ENCODE data around the gene DMBX1.

The DMBX1 gene

GRCh38 chr1:46490406-46490655 lies 695 bp downstream of the DMBX1 start:
- Histone ChIP-seq H3K36me3 (ENCODE audit: control insufficient read depth in 2 of 2, insufficient read depth in 2 of 2, low read length in 2 of 2) (no peaks in the 10 kb centered on the region), H3K4me3 (ENCODE audit: low read length in 2 of 2) (peak overlapping the region in 1 of 2 donors; percentile 55), H3K9me3 (ENCODE audit: control insufficient read depth in 2 of 2, low read length in 2 of 2) (no peaks in the 10 kb centered on the region), H3K27ac (ENCODE audit: low read depth in 2 of 2, low read length in 2 of 2) (no peak overlapping the region), H3K4me1 (ENCODE audit: control insufficient read depth in 2 of 2, insufficient read depth in 2 of 2, low read length in 2 of 2) (peaks cover 7 to 9% of the 10 kb centered on the region in 2 donors), H3K27me3 (ENCODE audit: control insufficient read depth in 2 of 2, insufficient read depth in 2 of 2, low read length in 2 of 2) (peaks cover 79 to 80% of the 10 kb centered on the region in 2 donors), H3K9ac (ENCODE audit: low read depth in 1 of 2, low read length in 2 of 2) (no peak overlapping the region)

- Histone ChIP-seq H3K27ac (ENCODE audit: low read depth in 2 of 2, low read length in 2 of 2) (no peak overlapping the region), H3K9me3 (ENCODE audit: control insufficient read depth in 2 of 2, low read length in 2 of 2) (no peaks in the 10 kb centered on the region), H3K4me1 (ENCODE audit: control insufficient read depth in 2 of 2, insufficient read depth in 2 of 2, low read length in 2 of 2) (peaks cover 7 to 9% of the 10 kb centered on the region in 2 donors), H3K27me3 (ENCODE audit: control insufficient read depth in 2 of 2, insufficient read depth in 2 of 2, low read length in 2 of 2) (peaks cover 78 to 82% of the 10 kb centered on the region in 2 donors), H3K4me3 (ENCODE audit: low read length in 2 of 2) (no peak overlapping the region), H3K36me3 (ENCODE audit: control insufficient read depth in 2 of 2, insufficient read depth in 2 of 2, low read length in 2 of 2) (no peaks in the 10 kb centered on the region), H3K9ac (ENCODE audit: low read depth in 1 of 2, low read length in 2 of 2) (no peak overlapping the region)
Measured at GRCh38 chr1:46490656-46491442, 1.2 kb downstream of the DMBX1 start.

- H3K27ac ChIP-seq (ENCODE audit: low read depth in 2 of 2, low read length in 2 of 2) = no peak overlapping the region
- no peaks in the 10 kb centered on the region for H3K36me3 ChIP-seq (ENCODE audit: control insufficient read depth in 2 of 2, insufficient read depth in 2 of 2, low read length in 2 of 2)
- H3K4me3 ChIP-seq (ENCODE audit: low read length in 2 of 2) = no peak overlapping the region
- H3K4me1 ChIP-seq (ENCODE audit: control insufficient read depth in 2 of 2, insufficient read depth in 2 of 2, low read length in 2 of 2) = peaks cover 7 to 9% of the 10 kb centered on the region in 2 donors
- peaks cover 72 to 74% of the 10 kb centered on the region in 2 donors for H3K27me3 ChIP-seq (ENCODE audit: control insufficient read depth in 2 of 2, insufficient read depth in 2 of 2, low read length in 2 of 2)
- no peaks in the 10 kb centered on the region for H3K9me3 ChIP-seq (ENCODE audit: control insufficient read depth in 2 of 2, low read length in 2 of 2)
- no peak overlapping the region for H3K9ac ChIP-seq (ENCODE audit: low read depth in 1 of 2, low read length in 2 of 2)
Measured at GRCh38 chr1:46491443-46492268, 2.0 kb downstream of the DMBX1 start.

- H3K27ac ChIP-seq (ENCODE audit: low read depth in 2 of 2, low read length in 2 of 2) = no peak overlapping the region
- no peak overlapping the region for H3K4me3 ChIP-seq (ENCODE audit: low read length in 2 of 2)
- H3K4me1 ChIP-seq (ENCODE audit: control insufficient read depth in 2 of 2, insufficient read depth in 2 of 2, low read length in 2 of 2) = peaks cover 7 to 9% of the 10 kb centered on the region in 2 donors
- H3K27me3 ChIP-seq (ENCODE audit: control insufficient read depth in 2 of 2, insufficient read depth in 2 of 2, low read length in 2 of 2) = peaks cover 65 to 67% of the 10 kb centered on the region in 2 donors
- H3K9ac ChIP-seq (ENCODE audit: low read depth in 1 of 2, low read length in 2 of 2) = no peak overlapping the region
- no peaks in the 10 kb centered on the region for H3K36me3 ChIP-seq (ENCODE audit: control insufficient read depth in 2 of 2, insufficient read depth in 2 of 2, low read length in 2 of 2)
- no peaks in the 10 kb centered on the region for H3K9me3 ChIP-seq (ENCODE audit: control insufficient read depth in 2 of 2, low read length in 2 of 2)
Measured at GRCh38 chr1:46492269-46492853, 2.7 kb downstream of the DMBX1 start.

- peaks cover 7 to 9% of the 10 kb centered on the region in 2 donors for H3K4me1 ChIP-seq (ENCODE audit: control insufficient read depth in 2 of 2, insufficient read depth in 2 of 2, low read length in 2 of 2)
- no peaks in the 10 kb centered on the region for H3K36me3 ChIP-seq (ENCODE audit: control insufficient read depth in 2 of 2, insufficient read depth in 2 of 2, low read length in 2 of 2)
- no peak overlapping the region for H3K27ac ChIP-seq (ENCODE audit: low read depth in 2 of 2, low read length in 2 of 2)
- peaks cover 60 to 62% of the 10 kb centered on the region in 2 donors for H3K27me3 ChIP-seq (ENCODE audit: control insufficient read depth in 2 of 2, insufficient read depth in 2 of 2, low read length in 2 of 2)
- H3K9me3 ChIP-seq (ENCODE audit: control insufficient read depth in 2 of 2, low read length in 2 of 2) = no peaks in the 10 kb centered on the region
- H3K9ac ChIP-seq (ENCODE audit: low read depth in 1 of 2, low read length in 2 of 2) = no peak overlapping the region
- H3K4me3 ChIP-seq (ENCODE audit: low read length in 2 of 2) = no peak overlapping the region
Measured at GRCh38 chr1:46492871-46493270, 3.2 kb downstream of the DMBX1 start.

GRCh38 chr1:46493316-46494032 lies 3.8 kb downstream of the DMBX1 start:
- Histone ChIP-seq H3K27me3 (ENCODE audit: control insufficient read depth in 2 of 2, insufficient read depth in 2 of 2, low read length in 2 of 2) (peaks cover 58 to 59% of the 10 kb centered on the region in 2 donors), H3K27ac (ENCODE audit: low read depth in 2 of 2, low read length in 2 of 2) (no peak overlapping the region)

GRCh38 chr1:46494910-46495309 lies 5.3 kb downstream of the DMBX1 start:
- H3K9ac ChIP-seq (ENCODE audit: low read depth in 1 of 2, low read length in 2 of 2) = no peak overlapping the region
- no peaks in the 10 kb centered on the region for H3K36me3 ChIP-seq (ENCODE audit: control insufficient read depth in 2 of 2, insufficient read depth in 2 of 2, low read length in 2 of 2)
- H3K4me3 ChIP-seq (ENCODE audit: low read length in 2 of 2) = no peak overlapping the region
- no peak overlapping the region for H3K27ac ChIP-seq (ENCODE audit: low read depth in 2 of 2, low read length in 2 of 2)
- peaks cover 3% of the 10 kb centered on the region in 2 donors for H3K4me1 ChIP-seq (ENCODE audit: control insufficient read depth in 2 of 2, insufficient read depth in 2 of 2, low read length in 2 of 2)
- H3K27me3 ChIP-seq (ENCODE audit: control insufficient read depth in 2 of 2, insufficient read depth in 2 of 2, low read length in 2 of 2) = peaks cover 46 to 51% of the 10 kb centered on the region in 2 donors
- H3K9me3 ChIP-seq (ENCODE audit: control insufficient read depth in 2 of 2, low read length in 2 of 2) = no peaks in the 10 kb centered on the region

More at GRCh38 chr1:46493316-46494032, 3.8 kb downstream of the DMBX1 start:
- Histone ChIP-seq H3K9me3 (ENCODE audit: control insufficient read depth in 2 of 2, low read length in 2 of 2) (no peaks in the 10 kb centered on the region), H3K9ac (ENCODE audit: low read depth in 1 of 2, low read length in 2 of 2) (no peak overlapping the region), H3K36me3 (ENCODE audit: control insufficient read depth in 2 of 2, insufficient read depth in 2 of 2, low read length in 2 of 2) (no peaks in the 10 kb centered on the region), H3K4me1 (ENCODE audit: control insufficient read depth in 2 of 2, insufficient read depth in 2 of 2, low read length in 2 of 2) (peaks cover 7 to 9% of the 10 kb centered on the region in 2 donors), H3K4me3 (ENCODE audit: low read length in 2 of 2) (no peak overlapping the region)

GRCh38 chr1:46495778-46496177 lies 6.1 kb downstream of the DMBX1 start:
- H3K4me1 ChIP-seq (ENCODE audit: control insufficient read depth in 2 of 2, insufficient read depth in 2 of 2, low read length in 2 of 2) = no peaks in the 10 kb centered on the region
- H3K4me3 ChIP-seq (ENCODE audit: low read length in 2 of 2) = no peak overlapping the region
- no peaks in the 10 kb centered on the region for H3K36me3 ChIP-seq (ENCODE audit: control insufficient read depth in 2 of 2, insufficient read depth in 2 of 2, low read length in 2 of 2)
- H3K27me3 ChIP-seq (ENCODE audit: control insufficient read depth in 2 of 2, insufficient read depth in 2 of 2, low read length in 2 of 2) = peaks cover 37 to 44% of the 10 kb centered on the region in 2 donors
- no peak overlapping the region for H3K27ac ChIP-seq (ENCODE audit: low read depth in 2 of 2, low read length in 2 of 2)
- H3K9me3 ChIP-seq (ENCODE audit: control insufficient read depth in 2 of 2, low read length in 2 of 2) = no peaks in the 10 kb centered on the region
- H3K9ac ChIP-seq (ENCODE audit: low read depth in 1 of 2, low read length in 2 of 2) = no peak overlapping the region

- H3K27ac ChIP-seq (ENCODE audit: low read depth in 2 of 2, low read length in 2 of 2) = no peak overlapping the region
- no peaks in the 10 kb centered on the region for H3K4me1 ChIP-seq (ENCODE audit: control insufficient read depth in 2 of 2, insufficient read depth in 2 of 2, low read length in 2 of 2)
- H3K27me3 ChIP-seq (ENCODE audit: control insufficient read depth in 2 of 2, insufficient read depth in 2 of 2, low read length in 2 of 2) = peaks cover 30 to 36% of the 10 kb centered on the region in 2 donors
- no peak overlapping the region for H3K9ac ChIP-seq (ENCODE audit: low read depth in 1 of 2, low read length in 2 of 2)
- H3K9me3 ChIP-seq (ENCODE audit: control insufficient read depth in 2 of 2, low read length in 2 of 2) = no peaks in the 10 kb centered on the region
- H3K4me3 ChIP-seq (ENCODE audit: low read length in 2 of 2) = no peak overlapping the region
- no peaks in the 10 kb centered on the region for H3K36me3 ChIP-seq (ENCODE audit: control insufficient read depth in 2 of 2, insufficient read depth in 2 of 2, low read length in 2 of 2)
Measured at GRCh38 chr1:46496505-46496904, 6.9 kb downstream of the DMBX1 start.

Measured in mucosa of rectum (tissue), 2 donors.